SK-N-SH treated with all-trans-retinoic acid at 6 μM for 48 hours (cell line): ENCODE data around the gene SORCS2.

Source experiments
- ATAC-seq: fragments of 200-7000 bp; cut with Tn5 transposase; 3 replicates; pipeline ENCODE4 v1.9.1; 2020; ENCODE audit warnings: mild to moderate bottlenecking, moderate library complexity
- ARNTL ChIP-seq: fragments of 450-650 bp; formaldehyde crosslinking; IDR thresholded peaks from 2 replicates; pipeline ENCODE4 v1.5.0; 2020; ENCODE audit warnings: low read depth, mild to moderate bottlenecking, moderate library complexity, borderline replicate concordance
- BACH2 ChIP-seq: fragments of 250-450 bp; sonication (Bioruptor Pico); IDR thresholded peaks from 2 replicates; pipeline ENCODE4 v1.9.0; 2021; ENCODE audit warnings: mild to moderate bottlenecking, borderline replicate concordance
- CREB5 ChIP-seq: fragments of 250-450 bp; sonication (Bioruptor Pico); IDR thresholded peaks from 2 replicates; pipeline ENCODE4 v1.5.1; 2020; ENCODE audit warnings: low read depth, mild to moderate bottlenecking, moderate library complexity
- CSDC2 ChIP-seq: fragments of 250-450 bp; sonication (Bioruptor Pico); IDR thresholded peaks from 2 replicates; pipeline ENCODE4 v1.5.0; 2020; ENCODE audit warnings: mild to moderate bottlenecking, moderate library complexity
- CSRNP3 ChIP-seq: fragments of 250-450 bp; sonication (Bioruptor Pico); IDR thresholded peaks from 2 replicates; pipeline ENCODE4 v1.5.1; 2021; ENCODE audit warnings: mild to moderate bottlenecking, moderate library complexity
- ESRRG ChIP-seq: fragments of 250-450 bp; sonication (Bioruptor Pico); IDR thresholded peaks from 2 replicates; pipeline ENCODE4 v1.6.1; 2021; ENCODE audit warnings: mild to moderate bottlenecking
- GLIS3 ChIP-seq: fragments of 250-450 bp; sonication (Bioruptor Pico); IDR thresholded peaks from 2 replicates; pipeline ENCODE4 v1.5.0; 2020; ENCODE audit warnings: mild to moderate bottlenecking, moderate library complexity
- ISL1 ChIP-seq: fragments of 250-450 bp; sonication (Bioruptor Pico); IDR thresholded peaks from 2 replicates; pipeline ENCODE4 v2.1.2; 2022; ENCODE audit warnings: mild to moderate bottlenecking, moderate library complexity
- OSR1 ChIP-seq: fragments of 250-450 bp; sonication (Bioruptor Pico); IDR thresholded peaks from 2 replicates; pipeline ENCODE4 v1.8.0; 2022; ENCODE audit warnings: moderate library complexity, mild to moderate bottlenecking, inconsistent platforms
- POU6F1 ChIP-seq: fragments of 250-450 bp; sonication (Bioruptor Pico); IDR thresholded peaks from 2 replicates; pipeline ENCODE4 v1.8.0; 2021; ENCODE audit warnings: low read depth, mild to moderate bottlenecking, moderate library complexity, borderline replicate concordance
- PPARA ChIP-seq: fragments of 250-450 bp; sonication (Bioruptor Pico); IDR thresholded peaks from 2 replicates; pipeline ENCODE4 v1.5.0; 2020; ENCODE audit warnings: mild to moderate bottlenecking, borderline replicate concordance
- SNAI2 ChIP-seq: fragments of 250-450 bp; sonication (Bioruptor Pico); IDR thresholded peaks from 2 replicates; pipeline ENCODE4 v1.5.0; 2020; ENCODE audit warnings: mild to moderate bottlenecking, moderate library complexity
- TOX ChIP-seq: fragments of 250-450 bp; sonication (Bioruptor Pico); IDR thresholded peaks from 2 replicates; pipeline ENCODE4 v1.8.0; 2021; ENCODE audit warnings: mild to moderate bottlenecking, moderate library complexity, borderline replicate concordance
- TSHZ2 ChIP-seq: fragments of 250-450 bp; sonication (Bioruptor Pico); IDR thresholded peaks from 2 replicates; pipeline ENCODE4 v1.5.0; 2020; ENCODE audit warnings: mild to moderate bottlenecking, moderate library complexity
- ZC3H10 ChIP-seq: fragments of 250-450 bp; sonication (Bioruptor Pico); IDR thresholded peaks from 2 replicates; pipeline ENCODE4 v1.5.1; 2021; ENCODE audit warnings: mild to moderate bottlenecking, moderate library complexity
- ZFP3 ChIP-seq: fragments of 250-450 bp; sonication (Bioruptor Pico); IDR thresholded peaks from 2 replicates; pipeline ENCODE4 v1.5.0; 2020; ENCODE audit warnings: mild to moderate bottlenecking, moderate library complexity
- ZFP30 ChIP-seq: fragments of 450-650 bp; formaldehyde crosslinking; IDR thresholded peaks from 2 replicates; pipeline ENCODE4 v1.5.0; 2022; ENCODE audit warnings: mild to moderate bottlenecking, moderate library complexity
- ZNF565 ChIP-seq: fragments of 450-650 bp; formaldehyde crosslinking; conservative IDR thresholded peaks from 2 replicates; pipeline ENCODE4 v1.5.0; 2020; ENCODE audit warnings: low read depth, mild to moderate bottlenecking, moderate library complexity

The SORCS2 gene

GRCh38 chr4:7532043-7532442, 339.7 kb downstream of the SORCS2 start:
- no peak for ATAC-seq
- no peak for TF ChIP-seq ARNTL (CRISPR knock-in tag)
- no peak for TF ChIP-seq PPARA (CRISPR knock-in tag)
- no peak for TF ChIP-seq ZFP30 (CRISPR knock-in tag)
- TF ChIP-seq CSRNP3 (CRISPR knock-in tag): no peak
- TF ChIP-seq POU6F1 (CRISPR knock-in tag): no peak
- no peak for TF ChIP-seq SNAI2 (CRISPR knock-in tag)
- no peak for TF ChIP-seq ISL1
- no peak for TF ChIP-seq CSDC2 (CRISPR knock-in tag)
- TF ChIP-seq CREB5 (CRISPR knock-in tag): no peak
- TF ChIP-seq ZC3H10 (CRISPR knock-in tag): no peak
- TF ChIP-seq ZFP3 (CRISPR knock-in tag): no peak
- TF ChIP-seq ZNF565: no peak
- TF ChIP-seq, all 23 proteins: peak for 0

GRCh38 chr4:7533267-7533666, 340.9 kb downstream of the SORCS2 start:
- TF ChIP-seq PPARA (CRISPR knock-in tag) (no peak), ESRRG (CRISPR knock-in tag) (no peak), OSR1 (CRISPR knock-in tag) (no peak), GLIS3 (no peak)

GRCh38 chr4:7535094-7535493, 342.8 kb downstream of the SORCS2 start:
- TF ChIP-seq TSHZ2 (no peak), CREB5 (CRISPR knock-in tag) (no peak), ZFP3 (CRISPR knock-in tag) (no peak)

More at GRCh38 chr4:7533267-7533666, 340.9 kb downstream of the SORCS2 start:
- ATAC-seq: no peak

GRCh38 chr4:7535619-7536018, 343.3 kb downstream of the SORCS2 start:
- no peak for ATAC-seq
- no peak for TF ChIP-seq BACH2 (CRISPR knock-in tag)
- TF ChIP-seq TSHZ2: no peak
- no peak for TF ChIP-seq GLIS3
- TF ChIP-seq PPARA (CRISPR knock-in tag): no peak
- TF ChIP-seq CSRNP3 (CRISPR knock-in tag): no peak
- no peak for TF ChIP-seq SNAI2 (CRISPR knock-in tag)
- no peak for TF ChIP-seq TOX (CRISPR knock-in tag)

More at GRCh38 chr4:7535094-7535493, 342.8 kb downstream of the SORCS2 start:
- no peak for ATAC-seq
